Stimulated activated CD4-positive, alpha-beta T cell treated with anti-CD3 and anti-CD28 coated beads, Interleukin-12 subunit alpha, Interleukin-12 subunit beta, amount 100 ng/mL, for 4 hours (primary cell): ENCODE results near the gene ABTB1.

Experiments
- DNase-seq: peaks from one replicate; pipeline ENCODE4 v3.0.0-alpha.2; 2020

The ABTB1 gene

GRCh38 chr3:127707851-127708411 lies 35.2 kb downstream of the ABTB1 start:
- no peak for DNase-seq

GRCh38 chr3:127708837-127709236 lies 36.1 kb downstream of the ABTB1 start:
- DNase-seq = no peak

- DNase-seq = no peak
Observed at GRCh38 chr3:127709320-127710060, 36.7 kb downstream of the ABTB1 start.

GRCh38 chr3:127710155-127710941 lies 37.6 kb downstream of the ABTB1 start:
- DNase-seq = no peak

- DNase-seq = no peak
Observed at GRCh38 chr3:127711021-127711695, 38.4 kb downstream of the ABTB1 start.

- no peak for DNase-seq
Observed at GRCh38 chr3:127711896-127712295, 39.1 kb downstream of the ABTB1 start.

- DNase-seq = no peak
Observed at GRCh38 chr3:127712461-127712860, 39.7 kb downstream of the ABTB1 start.

GRCh38 chr3:127712881-127713771 lies 40.4 kb downstream of the ABTB1 start:
- no peak for DNase-seq

GRCh38 chr3:127714125-127714571 lies 41.4 kb downstream of the ABTB1 start:
- no peak for DNase-seq

GRCh38 chr3:127714866-127715265 lies 42.1 kb downstream of the ABTB1 start:
- no peak for DNase-seq

- DNase-seq = no peak
Observed at GRCh38 chr3:127715532-127715931, 42.8 kb downstream of the ABTB1 start.

GRCh38 chr3:127716384-127716783 lies 43.6 kb downstream of the ABTB1 start:
- no peak for DNase-seq

GRCh38 chr3:127717357-127718244 lies 44.8 kb downstream of the ABTB1 start:
- DNase-seq = no peak

- DNase-seq = no peak
Observed at GRCh38 chr3:127718245-127718915, 45.6 kb downstream of the ABTB1 start.

- DNase-seq = no peak
Observed at GRCh38 chr3:127718916-127719290, 46.2 kb downstream of the ABTB1 start.

- no peak for DNase-seq
Observed at GRCh38 chr3:127719369-127719768, 46.6 kb downstream of the ABTB1 start.

GRCh38 chr3:127720161-127720823 lies 47.5 kb downstream of the ABTB1 start:
- no peak for DNase-seq

GRCh38 chr3:127720985-127721935 lies 48.5 kb downstream of the ABTB1 start:
- no peak for DNase-seq
